GM23248 (cell line): ENCODE data around the gene NIN.

ENCODE experiments used
- EZH2 ChIP-seq: fragments of 200-600 bp; sonication (generic); IDR thresholded peaks from 2 replicates; pipeline ENCODE4 v1.6.1; 2018; ENCODE audit warnings: antibody characterized with exemption, mild to moderate bottlenecking; ENCODE audit not compliant: insufficient read depth, poor library complexity, severe bottlenecking
- EZH2phosphoT487 ChIP-seq: fragments of 200-600 bp; sonication (generic); IDR thresholded peaks from 2 replicates; pipeline ENCODE4 v1.6.1; 2018; ENCODE audit warnings: antibody characterized with exemption, moderate library complexity, mild to moderate bottlenecking, low read depth; ENCODE audit not compliant: insufficient read depth

- no peak for TF ChIP-seq EZH2
- TF ChIP-seq EZH2phosphoT487: no peak
Observed at GRCh38 chr14:50757702-50758101, 73.3 kb downstream of the NIN start.
